Measurements from ENCODE around the gene S1PR4. TPM values are rescaled to one million over a fixed set of nuclear protein-coding genes. Genes with fewer than 3 reads are reported as not detected.

Gene S1PR4
- total RNA-seq, 2 donors from 2014 or later, result 1.8 to 3.3 TPM

DNA sequence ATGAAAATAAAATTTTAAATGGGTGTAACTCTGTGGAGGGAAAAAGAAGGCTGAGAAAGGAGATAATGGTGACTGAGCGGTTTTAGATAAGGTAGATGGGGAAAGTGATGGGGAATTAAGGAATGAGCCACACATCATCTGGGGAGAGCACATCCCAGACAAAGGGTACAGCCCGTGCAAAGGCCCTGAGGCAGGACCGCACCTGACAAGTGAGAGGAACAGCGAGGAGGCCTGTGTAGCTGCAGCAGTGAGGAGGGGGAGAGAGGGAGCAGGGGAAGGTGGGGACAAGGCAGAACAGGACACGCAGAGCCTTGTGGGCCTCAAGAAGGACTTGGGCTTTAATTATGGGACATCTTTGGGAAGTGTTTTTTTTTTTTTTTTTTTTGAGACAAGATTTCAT lies 44.1 kb downstream of the S1PR4 start:
- Histone ChIP-seq H3K36me3 (replicated peaks in 1 of 2; ENCODE audit: insufficient read depth in 1 of 2, low read depth in 2 of 2) (no peaks in the 10 kb centered on the region), H3K4me1 (no peaks in the 10 kb centered on the region), H3K27ac (no peak overlapping the region), H3K4me3 (no peak overlapping the region), H3K9me3 (no peaks in the 10 kb centered on the region), H3K27me3 (peaks cover 0 to 16% of the 10 kb centered on the region in 2 donors)
- ATAC-seq, result no peak
- no peak for TF ChIP-seq CTCF (IDR thresholded peaks at IDR 0.05)
- no peak for TF ChIP-seq POLR2A (IDR thresholded peaks at IDR 0.05)
- intact Hi-C loops (cut with DNase I), result no loop called here
- no peak for DNase-seq
- WGBS, 2 donors, result 75 to 84% methylated on average over 5 of the region's 5 CpGs

GRCh38 chr19:3224346-3225168 lies 46.0 kb downstream of the S1PR4 start, which contains the start of gene CELF5:
CELF5 (plus strand) TSS chr19:3224661; CDS start chr19:3224740, 79 bp downstream.
- TF ChIP-seq POLR2A (IDR thresholded peaks at IDR 0.05) (no peak), CTCF (IDR thresholded peaks at IDR 0.05) (peak in 5 of 7 experiments; percentile 4 to 73 (median 65))
- WGBS, 2 donors, result 0 to 2% methylated on average over 4 to 66 of the region's 94 CpGs
- intact Hi-C loops (cut with DNase I), result no loop called here

DNA sequence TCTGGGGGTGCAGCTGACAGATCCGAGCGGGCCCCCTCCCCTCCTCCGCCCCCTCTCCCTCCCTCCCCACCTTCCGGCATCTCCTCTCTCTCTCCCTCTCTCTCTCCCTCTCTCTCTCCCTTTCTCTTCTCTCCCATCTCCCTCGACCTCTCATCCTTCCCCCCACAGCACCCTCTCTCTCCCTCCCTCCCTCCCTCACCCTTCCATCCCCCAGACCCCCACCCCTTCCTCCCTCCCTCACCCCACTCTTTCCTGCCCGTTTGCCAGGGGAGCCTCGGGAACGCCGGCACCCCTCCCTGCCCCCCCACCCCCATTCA lies 46.6 kb downstream of the S1PR4 start:
- Histone ChIP-seq H3K36me3 (replicated peaks in 1 of 2; ENCODE audit: insufficient read depth in 1 of 2, low read depth in 2 of 2) (no peaks in the 10 kb centered on the region), H3K4me3 (no peak overlapping the region), H3K4me1 (no peaks in the 10 kb centered on the region), H3K9me3 (no peaks in the 10 kb centered on the region), H3K27ac (no peak overlapping the region), H3K27me3 (peaks cover 0 to 16% of the 10 kb centered on the region in 2 donors)
- intact Hi-C loops (cut with DNase I), result no loop called here
- TF ChIP-seq CTCF (IDR thresholded peaks at IDR 0.05) (no peak), POLR2A (IDR thresholded peaks at IDR 0.05) (no peak)
- WGBS, 2 donors, result 0 to 6% methylated on average over 3 to 9 of the region's 9 CpGs
- ATAC-seq, result no peak
- DNase-seq, result no peak

More at GRCh38 chr19:3224346-3225168, 46.0 kb downstream of the S1PR4 start, which contains the start of gene CELF5:
- no peaks in the 10 kb centered on the region for H3K9me3 ChIP-seq
- no peak within 1 kb of the TSS for H3K4me3 ChIP-seq
- DNase-seq, result peak; percentile 45 to 68 (median 50)
- peaks cover 0 to 16% of the 10 kb centered on the region in 2 donors for H3K27me3 ChIP-seq
- H3K36me3 ChIP-seq (replicated peaks in 1 of 2; ENCODE audit: insufficient read depth in 1 of 2, low read depth in 2 of 2), result no peaks in the 10 kb centered on the region
- H3K27ac ChIP-seq, result no peak within 1 kb of the TSS
- peak; percentile 68 for ATAC-seq
- no peaks in the 10 kb centered on the region for H3K4me1 ChIP-seq

DNA sequence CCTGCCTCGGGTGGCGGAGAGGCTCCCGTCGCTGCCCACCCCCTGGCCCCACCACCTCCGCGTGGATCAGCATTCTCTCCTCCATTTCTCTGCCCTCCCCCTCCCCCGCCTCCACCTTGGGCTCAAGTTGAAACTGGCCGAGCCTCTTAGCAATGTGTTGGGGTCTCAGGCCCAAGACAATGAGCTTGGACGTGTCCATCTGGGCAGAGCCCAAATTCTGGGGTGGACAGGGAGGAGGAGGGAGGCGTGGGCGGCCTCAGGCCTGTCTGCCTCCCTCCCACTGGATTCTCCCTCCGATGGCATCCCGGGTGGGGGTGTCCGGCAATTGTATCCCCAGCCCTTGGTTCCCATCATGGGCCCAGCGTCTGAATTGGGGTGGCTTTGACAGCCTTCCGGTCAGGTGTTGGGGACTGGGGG lies 47.1 kb downstream of the S1PR4 start:
- TF ChIP-seq CTCF (IDR thresholded peaks at IDR 0.05), result no peak
- TF ChIP-seq POLR2A (IDR thresholded peaks at IDR 0.05), result no peak
- no peaks in the 10 kb centered on the region for H3K4me1 ChIP-seq
- WGBS, 2 donors, result 45 to 58% methylated on average over 9 to 16 of the region's 16 CpGs
- H3K9me3 ChIP-seq, result no peaks in the 10 kb centered on the region
- ATAC-seq, result no peak
- DNase-seq, result no peak
- intact Hi-C loops (cut with DNase I), result no loop called here
- no peaks in the 10 kb centered on the region for H3K36me3 ChIP-seq (replicated peaks in 1 of 2; ENCODE audit: insufficient read depth in 1 of 2, low read depth in 2 of 2)
- no peak overlapping the region for H3K27ac ChIP-seq
- peaks cover 0 to 16% of the 10 kb centered on the region in 2 donors for H3K27me3 ChIP-seq
- H3K4me3 ChIP-seq, result no peak overlapping the region
